GM12873 (cell line): ENCODE data around the gene KRTAP10-3.
"Not testable (repeated sequence)": the region's sequence is repeated elsewhere in the genome, so short reads cannot be mapped to it uniquely, and the experiment has no call there.

Experiments used
- CTCF ChIP-seq: IDR thresholded peaks from 2 replicates; pipeline ENCODE4 v1.5.1; 2012; ENCODE audit warnings: low read depth, mild to moderate bottlenecking, moderate library complexity, low read length, control low read depth; ENCODE audit not compliant: insufficient read depth; ENCODE audit errors: missing control alignments

The KRTAP10-3 gene

GRCh38 chr21:44600118-44600978, 41.8 kb upstream of the KRTAP10-3 start, which contains the start of gene KRTAP10-7:
Gene KRTAP10-7 (plus strand): TSS chr21:44600597. CDS start chr21:44600622, 25 bp downstream.
- TF ChIP-seq CTCF: not testable (repeated sequence)

- no peak for TF ChIP-seq CTCF
Measured at GRCh38 chr21:44599264-44600029, 40.9 kb upstream of the KRTAP10-3 start.

GRCh38 chr21:44598061-44598460, 39.5 kb upstream of the KRTAP10-3 start:
- TF ChIP-seq CTCF: no peak

GRCh38 chr21:44596068-44596725, 37.6 kb upstream of the KRTAP10-3 start:
- TF ChIP-seq CTCF: no peak

GRCh38 chr21:44595524-44595923, 36.9 kb upstream of the KRTAP10-3 start:
- TF ChIP-seq CTCF: no peak

GRCh38 chr21:44594406-44594916, 35.9 kb upstream of the KRTAP10-3 start:
- no peak for TF ChIP-seq CTCF
